Measurements from ENCODE around the gene TBC1D23.

Gene TBC1D23

GRCh38 chr3:100354850-100355249 lies 94.1 kb downstream of the TBC1D23 start:
- no peak for DNase-seq

- no peak for DNase-seq
Observed at GRCh38 chr3:100358413-100358812, 97.6 kb downstream of the TBC1D23 start.

GRCh38 chr3:100359035-100359434 lies 98.2 kb downstream of the TBC1D23 start:
- DNase-seq: no peak

- no peak for DNase-seq
Observed at GRCh38 chr3:100360757-100361496, 100.1 kb downstream of the TBC1D23 start.

- DNase-seq: no peak
Observed at GRCh38 chr3:100361897-100362296, 101.1 kb downstream of the TBC1D23 start.

GRCh38 chr3:100364421-100364820 lies 103.6 kb downstream of the TBC1D23 start:
- DNase-seq: no peak

- DNase-seq: no peak
Observed at GRCh38 chr3:100366424-100366823, 105.6 kb downstream of the TBC1D23 start.

GRCh38 chr3:100368441-100368840 lies 107.6 kb downstream of the TBC1D23 start:
- DNase-seq: no peak

GRCh38 chr3:100370756-100371155 lies 110.0 kb downstream of the TBC1D23 start:
- DNase-seq: peak in 2 of 4 experiments; percentile 3 to 21

GRCh38 chr3:100374521-100374920 lies 113.7 kb downstream of the TBC1D23 start:
- DNase-seq: no peak

All from suppressor macrophage (primary cell).